K562 (cell line): Measurements from ENCODE around the gene SHMT1. TPM values are rescaled to one million over a fixed set of nuclear protein-coding genes. Genes with fewer than 3 reads are reported as not detected.

Source experiments
- ATAC-seq: fragments of 200-7000 bp; cut with Tn5 transposase; 3 replicates; pipeline ENCODE4 v1.9.1; 2020; ENCODE audit warnings: moderate library complexity
- BruUV-seq: library from RNA; stranded (reverse); fragments of 400-500 nt; replicated peaks from 2 replicates; lab custom pipeline; 2021; lab: Mats Ljungman, UMichigan
- CTCF ChIA-PET: fragments of 300-600 bp; formaldehyde crosslinking; extraction: SDS; loops from one replicate; lab custom pipeline; 2021; ENCODE audit warnings: low intra/inter-chr PET ratio; lab: Yijun Ruan, JAX
- POLR2A ChIA-PET: fragments of 300-600, 350-650 bp; sonication (Branson Sonifier 250); formaldehyde crosslinking; extraction: SDS; loops from one replicate; lab custom pipeline; 2021; ENCODE audit warnings: antibody characterized with exemption, inconsistent platforms; lab: Yijun Ruan, JAX
- DNase-seq, 4 experiments: peaks; one replicate each; pipeline versions ENCODE4 v3.0.0 to v3.0.0-alpha.2; 2011 to 2018; ENCODE audit warnings: low spot score in 3 of 4, mixed read lengths in 3 of 4; ENCODE audit errors: extremely low read depth in 1 of 4
- FAIRE-seq: peaks from 2 replicates; lab custom pipeline; 2011; peaks lifted over from hg19 to GRCh38; lab: Jason Lieb, UNC
- H2AFZ ChIP-seq: 2 replicates; pipeline ENCODE4 v1.6.0; 2011; ENCODE audit warnings: low read depth, low read length, control low read depth, inconsistent platforms
- H3K27ac ChIP-seq: fragments of 200-600 bp; 3 replicates; pipeline ENCODE4 v1.8.0; 2011; ENCODE audit warnings: low read depth, mild to moderate bottlenecking, control low read depth, inconsistent platforms, low read length, moderate library complexity, mixed read lengths; ENCODE audit errors: extremely low read depth
- H3K27me3 ChIP-seq, 2 experiments: fragments of 300-600 bp in 1 of 2; 2 replicates in 1 of 2; 3 replicates in 1 of 2; pipeline versions ENCODE4 v1.6.0 to v1.8.0; 2011; ENCODE audit warnings: inconsistent platforms in 2 of 2, low read length in 2 of 2, mild to moderate bottlenecking in 1 of 2, mixed read lengths in 1 of 2, moderate library complexity in 1 of 2; ENCODE audit not compliant: control insufficient read depth in 2 of 2, insufficient read depth in 2 of 2
- H3K36me3 ChIP-seq: fragments of 300-600 bp; 3 replicates; pipeline ENCODE4 v1.8.0; 2011; ENCODE audit warnings: mild to moderate bottlenecking, low read length, inconsistent platforms; ENCODE audit not compliant: control insufficient read depth, insufficient read depth
- H3K4me1 ChIP-seq, 2 experiments: fragments of 200-600 bp in 1 of 2; replicated peaks in 1 of 2; 2 replicates in 1 of 2; 3 replicates in 1 of 2; pipeline versions ENCODE4 v1.5.1 to v1.8.0; 2011; ENCODE audit warnings: inconsistent platforms in 2 of 2, low read length in 2 of 2, mild to moderate bottlenecking in 1 of 2, mixed read lengths in 1 of 2, moderate library complexity in 1 of 2; ENCODE audit not compliant: control insufficient read depth in 2 of 2, insufficient read depth in 2 of 2
- H3K4me2 ChIP-seq: 2 replicates; pipeline ENCODE4 v1.6.1; 2011; ENCODE audit warnings: low read length, control low read depth, inconsistent platforms, mixed read lengths; ENCODE audit not compliant: insufficient read depth
- H3K4me3 ChIP-seq: fragments of 200-600 bp; sonication (generic), shearing (Covaris generic); 2 replicates; pipeline ENCODE4 v1.5.1; 2016; ENCODE audit warnings: control low read depth, inconsistent platforms
- H3K79me2 ChIP-seq: fragments of 200-600 bp; 3 replicates; pipeline ENCODE4 v1.8.0; 2011; ENCODE audit warnings: low read length, inconsistent platforms; ENCODE audit not compliant: control insufficient read depth, insufficient read depth
- H3K9ac ChIP-seq, 2 experiments: 2 replicates each; pipeline versions ENCODE4 v1.6.0 to v1.6.1; 2011; ENCODE audit warnings: low read depth in 2 of 2, low read length in 2 of 2, control low read depth in 1 of 2, inconsistent platforms in 1 of 2, mild to moderate bottlenecking in 1 of 2, mixed read lengths in 1 of 2; ENCODE audit not compliant: insufficient read depth in 1 of 2
- H3K9me1 ChIP-seq: one replicate; pipeline ENCODE4 v1.6.0; 2011; ENCODE audit warnings: inconsistent platforms, mild to moderate bottlenecking, low read length, moderate library complexity; ENCODE audit not compliant: control insufficient read depth, insufficient read depth
- H3K9me3 ChIP-seq: replicated peaks from 2 replicates; pipeline ENCODE4 v1.5.1; 2011; ENCODE audit warnings: low read depth, low read length, inconsistent platforms; ENCODE audit not compliant: control insufficient read depth, insufficient read depth
- H4K20me1 ChIP-seq: replicated peaks from 2 replicates; pipeline ENCODE4 v1.6.1; 2011; ENCODE audit warnings: low read length, inconsistent platforms, mixed read lengths; ENCODE audit not compliant: control insufficient read depth, insufficient read depth
- BCOR ChIP-seq: fragments of 450-650 bp; IDR thresholded peaks from 2 replicates; pipeline ENCODE4 v1.6.1; 2016
- CBX3 ChIP-seq, 2 experiments: IDR thresholded peaks; 1 replicate in 1 of 2; 2 replicates in 1 of 2; pipeline ENCODE4 v1.6.1; 2012; ENCODE audit warnings: inconsistent platforms in 2 of 2, low read length in 2 of 2, borderline replicate concordance in 1 of 2, control low read depth in 1 of 2
- EP300 ChIP-seq: IDR thresholded peaks from 2 replicates; pipeline ENCODE4 v1.6.1; 2012; ENCODE audit warnings: low read length, improper control_type of control experiment
- HNRNPLL ChIP-seq: fragments of 200-400 bp; formaldehyde crosslinking; IDR thresholded peaks from 2 replicates; pipeline ENCODE4 v1.6.1; 2017; ENCODE audit warnings: low read length, low read depth, mild to moderate bottlenecking; ENCODE audit not compliant: poor library complexity, severe bottlenecking
- HNRNPUL1 ChIP-seq: fragments of 200-400 bp; formaldehyde crosslinking; IDR thresholded peaks from 2 replicates; pipeline ENCODE4 v1.6.1; 2017; ENCODE audit warnings: low read length
- RBM34 ChIP-seq: fragments of 200-400 bp; formaldehyde crosslinking; IDR thresholded peaks from 2 replicates; pipeline ENCODE4 v1.6.1; 2018; ENCODE audit warnings: low read length, borderline replicate concordance; ENCODE audit not compliant: insufficient read depth
- TSHZ1 ChIP-seq: fragments of 250-450 bp; sonication (Bioruptor Pico); IDR thresholded peaks from 2 replicates; pipeline ENCODE4 v1.4.0; 2020; ENCODE audit warnings: mild to moderate bottlenecking, moderate library complexity
- ZFP36 ChIP-seq: fragments of 150-350 bp; IDR thresholded peaks from 2 replicates; pipeline ENCODE4 v1.6.1; 2018; ENCODE audit warnings: low read length, low read depth; ENCODE audit not compliant: partially characterized antibody
- WGBS: fragments of 100-300 bp; shearing (Covaris generic); methylation state at CpG from one replicate; pipeline ENCODE4 v1.1.6; 2016; ENCODE audit warnings: low coverage, mixed read lengths; ENCODE audit not compliant: insufficient coverage; ENCODE audit errors: missing lambda C conversion rate; 5-methylcytosine and 5-hydroxymethylcytosine counted together
- in situ Hi-C: fragments of 300-500 bp; cut with MboI; formaldehyde crosslinking; loops from 4 replicates; pipeline ENCODE4 v1.15.0; 2018; ENCODE audit warnings: inconsistent platforms, mixed read lengths
- intact Hi-C: fragments of 100-400 bp; cut with micrococcal nuclease; formaldehyde crosslinking; loops from 2 replicates; pipeline ENCODE4 v1.14.2; 2022
- polyA plus RNA-seq, 8 experiments: library from polyadenylated mRNA; depleted of rRNA in 4 of 8; stranded (reverse) in 5 of 8; unstranded in 3 of 8; fragments of >200 nt; fragmentation: Nextera tagmentation in 2 of 8; fragmentation: Illumina TruSeq in 1 of 8; extraction: Ambion mirVana in 2 of 8; extraction: Trizol in 1 of 8; gene quantifications; 2 replicates each; pipeline versions ENCODE4 v1.2.1 to v1.2.3, GENCODE V29; 2011 to 2014; ENCODE audit warnings: inconsistent platforms in 1 of 8, missing spikeins in 1 of 8
- total RNA-seq, 7 experiments: library from RNA; depleted of rRNA in 6 of 7; stranded (reverse); fragments of >200 nt in 6 of 7; fragmentation: Illumina TruSeq in 2 of 7; extraction: Trizol in 2 of 7; gene quantifications; 2 replicates each; pipeline versions ENCODE4 v1.2.1 to v1.2.3, GENCODE V29; 2011 to 2021; ENCODE audit warnings: low replicate concordance in 1 of 7
- TF ChIP-seq, protein P1 (sequence below): sonication (generic); formaldehyde crosslinking; IDR thresholded peaks from 2 replicates; pipeline ENCODE4 v1.8.0; 2023; ENCODE audit warnings: missing genetic modification reagents, mild to moderate bottlenecking, borderline replicate concordance

SHMT1 gene
- total and polyA plus RNA-seq, 9 of the 15 experiments (the other 6 are each of a cell fraction or from before 2014, with no cell fraction given) = 3.3 to 31.2 (median 23.3) TPM

DNA sequence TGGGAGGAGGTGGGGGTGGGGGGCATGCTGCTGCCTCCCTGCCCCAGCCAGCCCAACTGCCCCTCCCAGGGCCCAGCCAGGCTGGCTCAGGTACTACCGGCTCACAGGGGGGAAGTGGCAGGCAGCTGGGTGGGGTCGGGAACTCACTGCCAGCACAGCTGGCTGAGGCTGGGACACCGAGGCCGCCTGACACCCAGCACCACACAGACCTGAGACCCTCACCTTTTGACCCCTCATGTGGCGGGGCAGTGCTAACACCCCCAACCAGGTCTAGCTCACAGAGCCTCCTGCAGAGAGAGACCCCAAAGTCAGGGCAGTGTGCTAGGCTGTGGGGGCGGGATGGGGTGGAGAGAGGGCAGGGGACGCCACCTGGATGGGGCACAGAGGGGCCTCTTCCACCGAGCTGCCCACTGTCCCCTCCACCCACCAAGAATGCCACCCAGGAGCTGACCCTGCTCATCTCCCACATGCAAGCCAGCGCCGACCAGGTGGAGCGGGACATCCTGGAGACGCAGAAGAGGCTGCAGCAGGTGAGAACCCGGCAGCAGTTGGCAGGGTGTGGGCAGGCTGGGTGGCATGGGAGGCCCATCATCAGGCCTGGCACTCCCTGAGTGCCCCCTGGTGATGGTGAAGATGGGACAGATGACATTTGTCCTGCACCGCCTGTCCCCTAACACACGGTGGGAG is 17.3 kb upstream of the SHMT1 start (continued):
- no peak for TF ChIP-seq TSHZ1 (CRISPR knock-in tag)
- no peak for TF ChIP-seq EP300
- no peak for TF ChIP-seq CBX3 (IDR thresholded peaks at IDR 0.05; ENCODE audit: borderline replicate concordance in 1 of 2, low read length in 2 of 2)

- H3K9ac ChIP-seq = no peak overlapping the region
- no peaks in the 10 kb centered on the region for H3K9me3 ChIP-seq
- BruUV-seq = no TSS peak
- no peaks in the 10 kb centered on the region for H3K9me1 ChIP-seq
- peaks cover 0 to 28% of the 10 kb centered on the region in 2 experiments; a peak in 2 of 5 replicates for H3K4me1 ChIP-seq
- in situ Hi-C loops = no loop called here
- POLR2A ChIA-PET = no interaction called here
- H3K27me3 ChIP-seq = peaks cover 0 to 17% of the 10 kb centered on the region in 2 experiments; a peak in 2 of 5 replicates
- ATAC-seq = no peak
- no peaks in the 10 kb centered on the region for H4K20me1 ChIP-seq
- no peak overlapping the region for H3K4me3 ChIP-seq
- FAIRE-seq = no peak
- no peak overlapping the region for H2AFZ ChIP-seq
- WGBS = 6% methylated on average over 15 of the region's 16 CpGs
- H3K27ac ChIP-seq = no peak overlapping the region
- no peak overlapping the region for H3K4me2 ChIP-seq
- DNase-seq = no peak
- no peaks in the 10 kb centered on the region for H3K79me2 ChIP-seq
- no peaks in the 10 kb centered on the region for H3K36me3 ChIP-seq
- CTCF ChIA-PET = no interaction called here
- intact Hi-C loops = no loop called here
- peak; percentile 92 for TF ChIP-seq ZFP36
- TF ChIP-seq HNRNPLL = no peak
- TF ChIP-seq, protein P1, sequence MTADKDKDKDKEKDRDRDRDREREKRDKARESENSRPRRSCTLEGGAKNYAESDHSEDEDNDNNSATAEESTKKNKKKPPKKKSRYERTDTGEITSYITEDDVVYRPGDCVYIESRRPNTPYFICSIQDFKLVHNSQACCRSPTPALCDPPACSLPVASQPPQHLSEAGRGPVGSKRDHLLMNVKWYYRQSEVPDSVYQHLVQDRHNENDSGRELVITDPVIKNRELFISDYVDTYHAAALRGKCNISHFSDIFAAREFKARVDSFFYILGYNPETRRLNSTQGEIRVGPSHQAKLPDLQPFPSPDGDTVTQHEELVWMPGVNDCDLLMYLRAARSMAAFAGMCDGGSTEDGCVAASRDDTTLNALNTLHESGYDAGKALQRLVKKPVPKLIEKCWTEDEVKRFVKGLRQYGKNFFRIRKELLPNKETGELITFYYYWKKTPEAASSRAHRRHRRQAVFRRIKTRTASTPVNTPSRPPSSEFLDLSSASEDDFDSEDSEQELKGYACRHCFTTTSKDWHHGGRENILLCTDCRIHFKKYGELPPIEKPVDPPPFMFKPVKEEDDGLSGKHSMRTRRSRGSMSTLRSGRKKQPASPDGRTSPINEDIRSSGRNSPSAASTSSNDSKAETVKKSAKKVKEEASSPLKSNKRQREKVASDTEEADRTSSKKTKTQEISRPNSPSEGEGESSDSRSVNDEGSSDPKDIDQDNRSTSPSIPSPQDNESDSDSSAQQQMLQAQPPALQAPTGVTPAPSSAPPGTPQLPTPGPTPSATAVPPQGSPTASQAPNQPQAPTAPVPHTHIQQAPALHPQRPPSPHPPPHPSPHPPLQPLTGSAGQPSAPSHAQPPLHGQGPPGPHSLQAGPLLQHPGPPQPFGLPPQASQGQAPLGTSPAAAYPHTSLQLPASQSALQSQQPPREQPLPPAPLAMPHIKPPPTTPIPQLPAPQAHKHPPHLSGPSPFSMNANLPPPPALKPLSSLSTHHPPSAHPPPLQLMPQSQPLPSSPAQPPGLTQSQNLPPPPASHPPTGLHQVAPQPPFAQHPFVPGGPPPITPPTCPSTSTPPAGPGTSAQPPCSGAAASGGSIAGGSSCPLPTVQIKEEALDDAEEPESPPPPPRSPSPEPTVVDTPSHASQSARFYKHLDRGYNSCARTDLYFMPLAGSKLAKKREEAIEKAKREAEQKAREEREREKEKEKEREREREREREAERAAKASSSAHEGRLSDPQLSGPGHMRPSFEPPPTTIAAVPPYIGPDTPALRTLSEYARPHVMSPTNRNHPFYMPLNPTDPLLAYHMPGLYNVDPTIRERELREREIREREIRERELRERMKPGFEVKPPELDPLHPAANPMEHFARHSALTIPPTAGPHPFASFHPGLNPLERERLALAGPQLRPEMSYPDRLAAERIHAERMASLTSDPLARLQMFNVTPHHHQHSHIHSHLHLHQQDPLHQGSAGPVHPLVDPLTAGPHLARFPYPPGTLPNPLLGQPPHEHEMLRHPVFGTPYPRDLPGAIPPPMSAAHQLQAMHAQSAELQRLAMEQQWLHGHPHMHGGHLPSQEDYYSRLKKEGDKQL = no peak
- no peak for TF ChIP-seq RBM34
- no peak for TF ChIP-seq HNRNPUL1
- TF ChIP-seq BCOR = peak; percentile 90
Observed at GRCh38 chr17:18379246-18380146, 16.1 kb upstream of the SHMT1 start.
